ENCODE measurements around the gene NRXN2.
"Not testable (repeated sequence)": the region's sequence is repeated elsewhere in the genome, so short reads cannot be mapped to it uniquely, and the experiment has no call there.

The NRXN2 gene

GRCh38 chr11:64720167-64720566 lies 2.8 kb downstream of the NRXN2 start:
- no peak for DNase-seq

GRCh38 chr11:64719406-64719805 lies 3.6 kb downstream of the NRXN2 start:
- no peak for DNase-seq

GRCh38 chr11:64718780-64719124 lies 4.2 kb downstream of the NRXN2 start:
- no peak for DNase-seq

GRCh38 chr11:64718084-64718779 lies 4.8 kb downstream of the NRXN2 start:
- DNase-seq = no peak

- no peak for DNase-seq
Measured at GRCh38 chr11:64717268-64717578, 5.8 kb downstream of the NRXN2 start.

- no peak for DNase-seq
Measured at GRCh38 chr11:64716473-64717267, 6.3 kb downstream of the NRXN2 start.

- no peak for DNase-seq
Measured at GRCh38 chr11:64715756-64716472, 7.1 kb downstream of the NRXN2 start.

- no peak for DNase-seq
Measured at GRCh38 chr11:64715110-64715509, 7.9 kb downstream of the NRXN2 start.

GRCh38 chr11:64714666-64715065 lies 8.3 kb downstream of the NRXN2 start:
- no peak for DNase-seq

GRCh38 chr11:64713781-64714363 lies 9.1 kb downstream of the NRXN2 start:
- no peak for DNase-seq

- DNase-seq = no peak
Measured at GRCh38 chr11:64713016-64713707, 9.8 kb downstream of the NRXN2 start.

GRCh38 chr11:64712430-64713015 lies 10.5 kb downstream of the NRXN2 start:
- DNase-seq = no peak

- no peak for DNase-seq
Measured at GRCh38 chr11:64711956-64712362, 11.0 kb downstream of the NRXN2 start.

GRCh38 chr11:64711138-64711955 lies 11.7 kb downstream of the NRXN2 start:
- no peak for DNase-seq

- no peak for DNase-seq
Measured at GRCh38 chr11:64710418-64711137, 12.4 kb downstream of the NRXN2 start.

- DNase-seq = no peak
Measured at GRCh38 chr11:64705501-64705900, 17.5 kb downstream of the NRXN2 start.

- no peak for DNase-seq
Measured at GRCh38 chr11:64703048-64703447, 19.9 kb downstream of the NRXN2 start.

- not testable (repeated sequence) for DNase-seq
Measured at GRCh38 chr11:64701956-64702355, 21.0 kb downstream of the NRXN2 start.

- no peak for DNase-seq
Measured at GRCh38 chr11:64698427-64698826, 24.6 kb downstream of the NRXN2 start.

GRCh38 chr11:64697663-64698375 lies 25.2 kb downstream of the NRXN2 start:
- DNase-seq = no peak
